ENCODE results near the gene BRD7.

BRD7 gene

DNA sequence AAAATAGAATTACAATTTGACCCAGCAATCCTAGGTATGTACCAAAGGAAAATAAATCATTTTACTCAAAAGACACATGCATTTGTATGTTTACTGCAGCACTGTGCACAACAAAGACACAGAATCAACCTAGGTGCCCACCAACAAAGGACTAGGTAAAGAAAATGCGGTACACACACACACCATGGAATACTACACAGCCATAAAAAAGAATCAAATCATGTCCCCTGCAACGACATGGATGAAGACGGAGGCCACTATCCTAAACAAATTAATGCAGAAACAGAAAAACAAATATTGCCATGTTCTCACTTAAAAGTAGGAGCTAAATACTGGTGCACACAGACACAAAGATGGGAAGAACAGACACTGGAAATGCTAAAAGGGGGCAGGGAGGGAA, 36.2 kb downstream of the BRD7 start:
- CTCF ChIA-PET, result interaction anchor here (1.0 to 1.2 kb wide), 2 partner anchors 22 to 332 kb away, joined by 4 to 5 read pairs; no protein-coding TSS in a partner anchor

GRCh38 chr16:50331570-50331969, 37.2 kb downstream of the BRD7 start:
- TF ChIP-seq ZIC2 (tag by site-specific recombination; IDR thresholded peaks at IDR 0.05) (peak; percentile 68), TSHZ1 (tag by site-specific recombination; IDR thresholded peaks at IDR 0.05; ENCODE audit: borderline replicate concordance) (no peak), SALL2 (tag by site-specific recombination; IDR thresholded peaks at IDR 0.05; ENCODE audit: borderline replicate concordance) (no peak), GFI1B (tag by site-specific recombination; IDR thresholded peaks at IDR 0.05) (peak; percentile 96), ZNF513 (tag by site-specific recombination; IDR thresholded peaks at IDR 0.05) (no peak), ZNF473 (tag by site-specific recombination; IDR thresholded peaks at IDR 0.05) (no peak), FEZF1 (tag by site-specific recombination; IDR thresholded peaks at IDR 0.05) (peak; percentile 78), ZNF223 (tag by site-specific recombination; IDR thresholded peaks at IDR 0.05) (no peak), ZNF2 (tag by site-specific recombination; IDR thresholded peaks at IDR 0.05) (no peak), HOXC10 (CRISPR knock-in tag; IDR thresholded peaks at IDR 0.05) (no peak)
- TF ChIP-seq, protein P1, sequence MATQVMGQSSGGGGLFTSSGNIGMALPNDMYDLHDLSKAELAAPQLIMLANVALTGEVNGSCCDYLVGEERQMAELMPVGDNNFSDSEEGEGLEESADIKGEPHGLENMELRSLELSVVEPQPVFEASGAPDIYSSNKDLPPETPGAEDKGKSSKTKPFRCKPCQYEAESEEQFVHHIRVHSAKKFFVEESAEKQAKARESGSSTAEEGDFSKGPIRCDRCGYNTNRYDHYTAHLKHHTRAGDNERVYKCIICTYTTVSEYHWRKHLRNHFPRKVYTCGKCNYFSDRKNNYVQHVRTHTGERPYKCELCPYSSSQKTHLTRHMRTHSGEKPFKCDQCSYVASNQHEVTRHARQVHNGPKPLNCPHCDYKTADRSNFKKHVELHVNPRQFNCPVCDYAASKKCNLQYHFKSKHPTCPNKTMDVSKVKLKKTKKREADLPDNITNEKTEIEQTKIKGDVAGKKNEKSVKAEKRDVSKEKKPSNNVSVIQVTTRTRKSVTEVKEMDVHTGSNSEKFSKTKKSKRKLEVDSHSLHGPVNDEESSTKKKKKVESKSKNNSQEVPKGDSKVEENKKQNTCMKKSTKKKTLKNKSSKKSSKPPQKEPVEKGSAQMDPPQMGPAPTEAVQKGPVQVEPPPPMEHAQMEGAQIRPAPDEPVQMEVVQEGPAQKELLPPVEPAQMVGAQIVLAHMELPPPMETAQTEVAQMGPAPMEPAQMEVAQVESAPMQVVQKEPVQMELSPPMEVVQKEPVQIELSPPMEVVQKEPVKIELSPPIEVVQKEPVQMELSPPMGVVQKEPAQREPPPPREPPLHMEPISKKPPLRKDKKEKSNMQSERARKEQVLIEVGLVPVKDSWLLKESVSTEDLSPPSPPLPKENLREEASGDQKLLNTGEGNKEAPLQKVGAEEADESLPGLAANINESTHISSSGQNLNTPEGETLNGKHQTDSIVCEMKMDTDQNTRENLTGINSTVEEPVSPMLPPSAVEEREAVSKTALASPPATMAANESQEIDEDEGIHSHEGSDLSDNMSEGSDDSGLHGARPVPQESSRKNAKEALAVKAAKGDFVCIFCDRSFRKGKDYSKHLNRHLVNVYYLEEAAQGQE (tag by site-specific recombination; IDR thresholded peaks at IDR 0.05), result no peak
- Histone ChIP-seq H3K27ac (ENCODE audit: extremely low read depth, low read depth, low read length) (no peak overlapping the region), H3K4me1 (ENCODE audit: control insufficient read depth, insufficient read depth, low read length) (no peaks in the 10 kb centered on the region), H3K9me3 (ENCODE audit: control insufficient read depth, insufficient read depth, low read depth, low read length) (no peaks in the 10 kb centered on the region), H3K36me3 (ENCODE audit: control insufficient read depth in 2 of 2, insufficient read depth in 1 of 2, low read length in 2 of 2) (peaks cover 7 to 76% of the 10 kb centered on the region in 2 experiments; a peak in 2 of 3 replicates), H3K4me3 (ENCODE audit: low read depth, low read length) (no peak overlapping the region)
- ChIA-PET POLR2A (no interaction called here), CTCF (no interaction called here)

More for the DNA sequence above, 36.2 kb downstream of the BRD7 start:
- Histone ChIP-seq H3K36me3 (ENCODE audit: control insufficient read depth in 2 of 2, insufficient read depth in 1 of 2, low read length in 2 of 2) (peaks cover 11 to 69% of the 10 kb centered on the region in 2 experiments; a peak in 2 of 3 replicates), H3K4me1 (ENCODE audit: control insufficient read depth, insufficient read depth, low read length) (no peaks in the 10 kb centered on the region), H3K9me3 (ENCODE audit: control insufficient read depth, insufficient read depth, low read depth, low read length) (no peaks in the 10 kb centered on the region), H3K27ac (ENCODE audit: extremely low read depth, low read depth, low read length) (no peak overlapping the region), H3K4me3 (ENCODE audit: low read depth, low read length) (no peak overlapping the region)
- no peak for TF ChIP-seq ZNF112 (tag by site-specific recombination; IDR thresholded peaks at IDR 0.05)
- TF ChIP-seq ZNF146 (tag by site-specific recombination; IDR thresholded peaks at IDR 0.05), result peak; percentile 83
- POLR2A ChIA-PET, result no interaction called here

Measured in HEK293 (cell line).